ENCODE data around the gene USP9X.
"Not testable (repeated sequence)": the region's sequence is repeated elsewhere in the genome, so short reads cannot be mapped to it uniquely, and the experiment has no call there.

USP9X gene

GRCh38 chrX:41236629-41237028 lies 151.4 kb downstream of the USP9X start:
- no peak for TF ChIP-seq ZNF274 (IDR thresholded peaks at IDR 0.05; ENCODE audit: low read depth, low read length)

DNA sequence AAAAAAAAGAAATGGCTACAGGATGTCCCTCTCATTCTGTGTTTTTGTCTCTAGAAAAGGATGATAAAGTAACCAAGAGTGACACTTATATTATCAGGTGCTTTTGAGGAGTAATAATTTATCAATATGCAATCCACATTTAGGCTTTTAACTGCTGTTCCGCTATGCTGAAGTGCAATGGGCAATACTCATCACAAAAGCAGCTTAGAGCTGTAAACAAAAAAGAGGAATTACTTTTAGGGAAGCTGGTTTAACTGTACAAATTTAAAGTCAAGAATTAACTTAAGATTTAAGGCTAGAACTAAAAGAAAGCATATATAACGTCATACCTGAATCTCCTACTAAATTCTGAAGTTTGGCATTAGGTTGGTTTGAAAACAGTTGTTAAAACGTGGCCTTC lies 155.3 kb downstream of the USP9X start:
- TF ChIP-seq ZNF274 (IDR thresholded peaks at IDR 0.05; ENCODE audit: low read depth, low read length): no peak
- no peak overlapping the region for H3K4me3 ChIP-seq (ENCODE audit: low read length)

More at GRCh38 chrX:41236629-41237028, 151.4 kb downstream of the USP9X start:
- H3K4me3 ChIP-seq (ENCODE audit: low read length): no peak overlapping the region

DNA sequence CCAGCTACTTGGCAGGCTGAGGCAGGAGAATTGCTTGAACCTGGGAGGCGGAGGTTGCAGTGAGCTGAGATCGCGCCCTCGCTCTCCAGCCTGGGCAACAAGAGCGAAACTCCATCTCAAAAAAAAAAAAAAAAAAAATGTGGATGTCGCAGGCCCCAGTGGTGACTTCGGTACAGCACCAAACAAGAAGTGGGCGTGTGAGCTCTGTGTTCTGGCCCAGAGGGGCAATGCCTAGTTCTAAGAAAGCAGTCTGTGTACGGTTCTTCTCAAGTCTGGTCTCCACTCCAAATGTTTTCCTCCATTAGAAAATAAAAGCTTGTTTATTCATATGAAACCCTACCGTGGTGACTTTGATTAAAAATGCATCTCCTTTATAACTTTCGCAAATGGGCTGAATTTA lies 156.7 kb downstream of the USP9X start:
- TF ChIP-seq ZNF274 (IDR thresholded peaks at IDR 0.05; ENCODE audit: low read depth, low read length): no peak
- H3K4me3 ChIP-seq (ENCODE audit: low read length): no peak overlapping the region

DNA sequence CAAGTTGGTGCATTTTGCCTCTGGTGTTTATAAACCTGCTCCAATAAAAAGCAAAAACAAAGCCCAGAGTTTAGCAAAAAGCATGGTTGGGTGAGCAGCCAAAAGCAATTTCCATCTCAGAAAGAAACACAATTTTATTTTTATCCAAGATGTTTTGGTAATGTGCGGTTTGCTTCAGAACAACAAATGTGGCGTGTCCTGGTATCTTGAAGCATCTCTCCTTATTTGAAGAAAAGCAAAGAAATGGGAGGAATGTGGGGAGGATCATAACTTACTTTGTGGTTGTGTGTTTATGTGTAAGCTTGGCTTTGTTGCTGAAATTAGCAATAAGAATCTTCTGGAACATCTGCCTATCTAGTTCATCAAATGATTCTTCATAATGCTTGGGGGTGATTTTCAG lies 160.4 kb downstream of the USP9X start:
- no peak overlapping the region for H3K4me3 ChIP-seq (ENCODE audit: low read length)
- no peak for TF ChIP-seq ZNF274 (IDR thresholded peaks at IDR 0.05; ENCODE audit: low read depth, low read length)

- no peak for TF ChIP-seq ZNF274 (IDR thresholded peaks at IDR 0.05; ENCODE audit: low read depth, low read length)
- no peak overlapping the region for H3K4me3 ChIP-seq (ENCODE audit: low read length)
These were observed 165.6 kb downstream of the USP9X start for GRCh38 chrX:41250867-41251266.

GRCh38 chrX:41257801-41258200 lies 172.6 kb downstream of the USP9X start:
- no peak overlapping the region for H3K4me3 ChIP-seq (ENCODE audit: low read length)

DNA sequence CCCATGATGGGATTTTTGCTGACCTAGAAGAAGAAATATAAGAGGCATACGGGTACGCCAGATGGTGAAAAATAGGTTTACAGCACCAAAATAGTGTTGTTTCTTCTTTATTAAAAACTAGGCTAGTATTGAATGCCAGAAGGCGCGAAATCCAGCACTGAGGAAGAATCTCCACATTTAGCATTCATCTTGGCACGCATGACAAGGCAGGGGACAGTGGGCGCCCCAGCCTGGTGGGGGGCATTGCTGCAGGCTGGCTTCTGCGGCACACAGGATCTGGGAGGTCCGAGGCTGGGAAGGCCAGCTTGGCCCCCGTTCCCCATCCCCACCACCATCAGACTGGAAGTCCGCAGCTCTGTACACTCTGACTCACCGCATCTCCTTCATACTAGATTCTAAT lies 173.0 kb downstream of the USP9X start:
- no peak for TF ChIP-seq ZNF274 (IDR thresholded peaks at IDR 0.05; ENCODE audit: low read depth, low read length)
- H3K4me3 ChIP-seq (ENCODE audit: low read length): no peak overlapping the region

More at GRCh38 chrX:41257801-41258200, 172.6 kb downstream of the USP9X start:
- no peak for TF ChIP-seq ZNF274 (IDR thresholded peaks at IDR 0.05; ENCODE audit: low read depth, low read length)

GRCh38 chrX:41258871-41259270 lies 173.6 kb downstream of the USP9X start:
- H3K4me3 ChIP-seq (ENCODE audit: low read length): no peak overlapping the region
- no peak for TF ChIP-seq ZNF274 (IDR thresholded peaks at IDR 0.05; ENCODE audit: low read depth, low read length)

DNA sequence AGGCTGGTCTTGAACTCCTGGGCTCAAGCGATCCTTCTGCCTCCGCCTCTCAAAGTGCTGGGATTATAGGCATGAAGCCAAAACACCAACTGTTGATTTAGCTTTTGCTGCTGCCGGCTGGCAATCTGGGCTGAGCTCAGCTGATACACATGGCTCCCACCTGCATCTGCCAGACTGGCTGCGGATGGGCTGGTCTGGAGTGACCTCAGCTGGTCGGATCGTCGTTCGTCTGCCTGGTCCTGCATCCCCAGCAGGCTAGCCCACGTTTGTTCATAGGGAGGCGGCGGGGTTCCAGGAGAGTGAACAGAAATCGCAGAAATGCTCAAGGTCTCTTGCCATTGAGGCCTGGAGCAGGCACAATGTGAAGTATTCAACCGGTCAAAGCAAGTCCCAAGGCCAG lies 174.3 kb downstream of the USP9X start:
- H3K4me3 ChIP-seq (ENCODE audit: low read length): no peak overlapping the region
- no peak for TF ChIP-seq ZNF274 (IDR thresholded peaks at IDR 0.05; ENCODE audit: low read depth, low read length)

GRCh38 chrX:41265615-41266014 lies 180.4 kb downstream of the USP9X start:
- no peak overlapping the region; the same call in 1 of the 2 replicates for H3K4me3 ChIP-seq (ENCODE audit: low read length)
- no peak for TF ChIP-seq ZNF274 (IDR thresholded peaks at IDR 0.05; ENCODE audit: low read depth, low read length)

DNA sequence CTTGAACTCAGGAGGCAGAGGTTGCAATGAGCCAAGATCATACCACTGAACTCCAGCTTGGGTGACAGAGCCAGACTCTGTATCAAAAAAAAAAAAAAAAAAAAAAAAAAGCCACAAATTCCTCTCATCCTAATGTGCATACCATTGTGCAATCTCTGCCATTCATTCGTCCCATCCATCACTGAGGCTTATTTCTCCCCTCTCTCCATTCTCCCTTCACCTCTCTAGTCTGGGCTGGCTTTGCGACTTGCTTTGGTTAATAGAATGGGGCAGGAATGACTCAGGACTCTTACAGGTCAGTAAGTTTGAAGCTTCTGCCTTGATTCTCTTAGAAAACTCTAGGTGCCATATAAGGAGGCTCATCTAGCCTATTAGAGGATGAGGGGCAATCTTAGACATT lies 188.4 kb downstream of the USP9X start:
- no peak for TF ChIP-seq ZNF274 (IDR thresholded peaks at IDR 0.05; ENCODE audit: low read depth, low read length)
- no peak overlapping the region for H3K4me3 ChIP-seq (ENCODE audit: low read length)

DNA sequence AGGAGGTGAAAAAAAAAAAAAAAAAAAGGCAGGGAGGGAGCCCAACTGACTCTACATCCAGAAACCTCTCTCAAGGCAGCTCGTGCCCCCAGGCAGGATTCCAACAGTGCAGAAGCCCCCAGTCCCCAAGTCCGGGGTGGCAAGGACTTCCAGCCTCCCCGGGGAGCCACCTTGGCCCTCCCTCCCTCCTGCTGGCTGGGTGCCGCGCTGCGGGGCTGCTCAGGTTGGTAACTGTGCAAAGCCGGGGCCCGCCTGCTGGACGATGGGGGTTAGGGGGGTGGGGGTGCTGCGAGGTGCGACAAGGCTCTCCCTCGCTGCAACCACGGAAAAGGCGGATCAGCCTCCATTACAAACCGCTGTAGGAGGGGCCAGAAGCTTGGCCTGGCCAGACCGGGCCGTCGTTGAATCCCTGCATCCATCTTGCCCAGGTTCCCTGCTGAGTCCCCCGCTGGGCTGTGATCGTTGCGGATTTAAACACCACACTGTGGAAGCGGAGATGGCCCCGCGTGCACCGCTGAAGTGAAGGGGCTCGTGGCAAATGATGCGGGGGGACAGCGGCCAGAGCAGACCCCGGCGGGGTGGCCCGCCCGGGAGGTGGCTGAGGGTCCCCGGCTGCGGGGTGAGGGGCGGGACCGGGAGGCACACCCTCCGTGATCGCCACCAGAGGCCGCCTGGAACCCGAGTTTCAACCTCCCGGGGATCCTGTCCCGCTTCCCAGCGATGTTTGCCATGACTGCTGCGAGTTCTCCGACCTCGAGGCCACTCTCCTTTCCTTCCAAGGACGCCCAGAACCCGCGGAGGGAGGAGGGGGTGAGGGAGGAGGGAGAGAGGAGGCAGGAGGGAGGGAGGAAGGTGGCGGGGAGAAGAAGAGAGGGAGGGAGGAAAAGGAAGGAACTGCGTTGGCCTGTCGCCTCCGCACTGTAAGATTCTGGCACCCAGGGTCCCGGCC lies 190.7 kb downstream of the USP9X start:
- TF ChIP-seq ZNF274 (IDR thresholded peaks at IDR 0.05; ENCODE audit: low read depth, low read length): no peak

DNA sequence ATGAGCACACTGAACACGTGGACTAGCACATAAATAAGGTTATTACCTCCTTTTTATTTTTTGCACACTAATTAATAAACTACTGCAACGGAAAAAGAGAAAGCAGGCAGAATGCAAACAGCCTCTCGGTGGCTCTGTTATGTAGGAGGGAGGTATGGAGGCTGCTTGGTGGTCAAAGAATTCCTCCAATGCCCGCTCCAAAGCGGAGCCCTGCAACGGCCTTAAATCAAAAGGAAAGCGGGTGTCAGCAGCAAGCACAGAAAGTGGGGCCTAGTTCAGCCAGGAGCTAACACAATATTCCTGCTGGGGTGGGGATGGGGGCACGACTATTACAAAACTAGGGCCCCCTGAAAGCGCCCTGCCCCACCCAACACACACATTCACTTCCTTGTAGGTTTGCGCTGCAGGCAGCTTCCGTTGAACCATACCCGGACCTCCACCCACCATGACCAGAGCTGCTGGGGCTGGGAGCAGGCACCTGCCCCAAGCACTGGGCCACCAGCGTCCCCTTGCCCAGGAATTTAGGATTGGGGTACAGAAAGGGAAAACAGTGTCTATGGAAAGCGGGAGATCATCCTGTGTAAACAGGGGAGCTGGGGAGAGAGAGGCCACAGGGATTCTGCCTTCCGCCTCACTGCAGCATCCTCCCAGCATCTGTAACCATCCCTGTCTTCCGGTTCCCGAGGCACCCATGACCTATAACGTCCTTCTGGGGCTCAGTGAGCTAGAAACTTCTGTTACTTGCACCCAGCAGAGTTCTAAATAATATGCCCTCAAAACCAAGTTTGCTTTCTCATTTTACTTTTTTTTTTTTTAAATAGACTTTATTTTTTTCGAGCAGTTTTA lies 191.6 kb downstream of the USP9X start:
- TF ChIP-seq ZNF274 (IDR thresholded peaks at IDR 0.05; ENCODE audit: low read depth, low read length): no peak
- H3K4me3 ChIP-seq (ENCODE audit: low read length): peak overlapping the region; percentile 65; the same call in 1 of the 2 replicates

More for the DNA sequence above, 190.7 kb downstream of the USP9X start:
- H3K4me3 ChIP-seq (ENCODE audit: low read length): peak overlapping the region; percentile 65

GRCh38 chrX:41282307-41282706 lies 197.1 kb downstream of the USP9X start:
- not testable (repeated sequence) for H3K4me3 ChIP-seq (ENCODE audit: low read length)

DNA sequence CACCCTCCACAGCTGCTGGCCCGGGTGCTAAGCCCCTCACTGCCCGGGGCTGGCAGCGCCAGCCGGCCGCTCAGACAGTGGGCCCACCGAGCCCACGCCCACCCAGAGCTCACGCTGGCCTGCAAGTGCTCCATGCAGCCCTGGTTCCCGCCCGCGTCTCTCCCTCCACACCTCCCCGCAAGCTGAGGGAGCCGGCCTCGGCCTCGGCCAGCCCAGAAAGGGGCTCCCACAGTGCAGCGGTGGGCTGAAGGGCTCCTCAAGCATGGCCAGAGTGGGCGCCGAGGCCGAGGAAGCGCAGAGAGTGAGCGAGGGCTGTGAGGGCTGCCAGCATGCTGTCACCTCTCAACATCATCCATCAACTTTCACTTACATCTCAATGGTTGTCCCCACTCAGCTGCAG lies 200.7 kb downstream of the USP9X start:
- H3K4me3 ChIP-seq (ENCODE audit: low read length): not testable (repeated sequence)
